Measurements from ENCODE around the gene AHNAK. TPM values are rescaled to one million over a fixed set of nuclear protein-coding genes. Genes with fewer than 3 reads are reported as not detected.

Gene AHNAK
- total RNA-seq, 1 donor from 2014 or later: 302 TPM

DNA sequence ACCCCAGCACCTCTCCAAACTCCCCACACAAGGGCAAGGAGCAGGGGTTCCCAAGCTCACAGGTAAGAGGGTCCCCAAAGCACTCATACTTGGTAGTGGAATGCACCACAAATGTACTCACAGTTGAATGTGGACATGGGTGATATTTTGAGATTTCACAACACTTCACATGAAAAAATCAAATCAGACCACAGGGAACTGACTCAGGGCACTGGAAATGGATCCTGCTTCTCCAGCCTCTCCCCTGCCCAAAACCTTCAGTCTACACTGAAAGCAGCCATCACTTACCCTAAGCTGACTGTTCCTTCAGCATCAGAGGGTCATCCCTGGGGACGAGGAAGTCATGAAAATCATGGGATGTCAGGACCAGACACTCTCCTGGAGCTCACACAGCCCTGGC is 87.5 kb downstream of the AHNAK start:
- H3K9me3 Mint-ChIP-seq: no peaks in the 10 kb centered on the region
- no peaks in the 10 kb centered on the region for H3K27me3 Mint-ChIP-seq
- TF ChIP-seq, protein P1, sequence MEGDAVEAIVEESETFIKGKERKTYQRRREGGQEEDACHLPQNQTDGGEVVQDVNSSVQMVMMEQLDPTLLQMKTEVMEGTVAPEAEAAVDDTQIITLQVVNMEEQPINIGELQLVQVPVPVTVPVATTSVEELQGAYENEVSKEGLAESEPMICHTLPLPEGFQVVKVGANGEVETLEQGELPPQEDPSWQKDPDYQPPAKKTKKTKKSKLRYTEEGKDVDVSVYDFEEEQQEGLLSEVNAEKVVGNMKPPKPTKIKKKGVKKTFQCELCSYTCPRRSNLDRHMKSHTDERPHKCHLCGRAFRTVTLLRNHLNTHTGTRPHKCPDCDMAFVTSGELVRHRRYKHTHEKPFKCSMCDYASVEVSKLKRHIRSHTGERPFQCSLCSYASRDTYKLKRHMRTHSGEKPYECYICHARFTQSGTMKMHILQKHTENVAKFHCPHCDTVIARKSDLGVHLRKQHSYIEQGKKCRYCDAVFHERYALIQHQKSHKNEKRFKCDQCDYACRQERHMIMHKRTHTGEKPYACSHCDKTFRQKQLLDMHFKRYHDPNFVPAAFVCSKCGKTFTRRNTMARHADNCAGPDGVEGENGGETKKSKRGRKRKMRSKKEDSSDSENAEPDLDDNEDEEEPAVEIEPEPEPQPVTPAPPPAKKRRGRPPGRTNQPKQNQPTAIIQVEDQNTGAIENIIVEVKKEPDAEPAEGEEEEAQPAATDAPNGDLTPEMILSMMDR (conservative IDR thresholded peaks at IDR 0.05): no peak
- no peak for DNase-seq (ENCODE audit: extremely low spot score, unreplicated experiment)
- H3K36me3 Mint-ChIP-seq: no peaks in the 10 kb centered on the region
- no peak overlapping the region for H3K27ac Mint-ChIP-seq
- peaks cover 4% of the 10 kb centered on the region for H3K4me1 Mint-ChIP-seq (ENCODE audit: unreplicated experiment)
- no peak overlapping the region for H3K4me3 Mint-ChIP-seq

- Mint-ChIP-seq H3K27me3 (no peaks in the 10 kb centered on the region), H3K4me3 (no peak overlapping the region), H3K4me1 (ENCODE audit: unreplicated experiment) (peaks cover 3% of the 10 kb centered on the region), H3K9me3 (no peaks in the 10 kb centered on the region), H3K27ac (no peak overlapping the region), H3K36me3 (no peaks in the 10 kb centered on the region)
- DNase-seq (ENCODE audit: extremely low spot score, unreplicated experiment): no peak
- TF ChIP-seq, protein P1 (conservative IDR thresholded peaks at IDR 0.05): no peak
Observed at GRCh38 chr11:62458212-62459002, 88.2 kb downstream of the AHNAK start.

DNA sequence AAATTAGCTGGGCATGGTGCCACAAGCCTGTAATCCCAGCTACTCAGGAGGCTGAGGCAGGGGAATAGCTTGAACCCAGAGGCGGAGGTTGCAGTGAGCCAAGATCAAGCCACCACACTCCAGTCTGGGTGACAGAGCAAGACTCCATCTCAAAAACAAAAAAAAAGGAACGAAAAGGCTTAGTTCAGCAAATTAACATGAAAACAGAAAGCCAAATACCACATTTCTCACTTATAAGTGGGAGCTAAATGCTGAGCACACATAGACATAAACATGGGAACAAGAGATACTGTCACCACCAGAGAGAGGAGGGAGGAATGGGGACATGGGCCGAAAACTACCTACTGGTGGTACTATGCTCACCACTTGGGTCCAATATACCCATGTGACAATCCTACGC is 89.1 kb downstream of the AHNAK start:
- Mint-ChIP-seq H3K4me3 (no peak overlapping the region), H3K27me3 (no peaks in the 10 kb centered on the region), H3K4me1 (ENCODE audit: unreplicated experiment) (no peaks in the 10 kb centered on the region), H3K36me3 (no peaks in the 10 kb centered on the region), H3K27ac (no peak overlapping the region), H3K9me3 (no peaks in the 10 kb centered on the region)
- DNase-seq (ENCODE audit: extremely low spot score, unreplicated experiment): no peak
- TF ChIP-seq, protein P1 (conservative IDR thresholded peaks at IDR 0.05): no peak

DNA sequence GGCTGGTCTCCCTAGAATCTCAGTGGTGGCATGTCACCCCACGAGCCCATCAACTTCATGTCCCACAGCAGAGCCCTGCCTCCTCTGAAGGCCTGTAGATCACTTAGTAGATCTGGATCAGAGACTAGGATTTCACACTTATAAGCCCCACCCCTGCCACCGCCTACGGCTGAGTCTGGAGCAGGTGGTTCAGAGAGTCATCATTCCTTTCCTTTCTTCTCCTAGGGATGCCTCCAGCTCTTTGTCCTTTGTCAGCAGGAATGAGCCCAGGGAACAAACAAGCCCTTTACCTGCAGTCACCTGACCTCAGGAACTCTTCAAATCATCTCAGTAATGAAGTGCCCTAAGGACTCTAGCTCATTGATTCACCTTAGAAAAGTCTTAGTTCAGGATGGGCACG is 90.0 kb downstream of the AHNAK start:
- H3K36me3 Mint-ChIP-seq: no peaks in the 10 kb centered on the region
- H3K9me3 Mint-ChIP-seq: no peaks in the 10 kb centered on the region
- no peaks in the 10 kb centered on the region for H3K4me1 Mint-ChIP-seq (ENCODE audit: unreplicated experiment)
- TF ChIP-seq, protein P1 (conservative IDR thresholded peaks at IDR 0.05): no peak
- H3K4me3 Mint-ChIP-seq: no peak overlapping the region
- DNase-seq (ENCODE audit: extremely low spot score, unreplicated experiment): no peak
- no peaks in the 10 kb centered on the region for H3K27me3 Mint-ChIP-seq
- no peak overlapping the region for H3K27ac Mint-ChIP-seq

DNA sequence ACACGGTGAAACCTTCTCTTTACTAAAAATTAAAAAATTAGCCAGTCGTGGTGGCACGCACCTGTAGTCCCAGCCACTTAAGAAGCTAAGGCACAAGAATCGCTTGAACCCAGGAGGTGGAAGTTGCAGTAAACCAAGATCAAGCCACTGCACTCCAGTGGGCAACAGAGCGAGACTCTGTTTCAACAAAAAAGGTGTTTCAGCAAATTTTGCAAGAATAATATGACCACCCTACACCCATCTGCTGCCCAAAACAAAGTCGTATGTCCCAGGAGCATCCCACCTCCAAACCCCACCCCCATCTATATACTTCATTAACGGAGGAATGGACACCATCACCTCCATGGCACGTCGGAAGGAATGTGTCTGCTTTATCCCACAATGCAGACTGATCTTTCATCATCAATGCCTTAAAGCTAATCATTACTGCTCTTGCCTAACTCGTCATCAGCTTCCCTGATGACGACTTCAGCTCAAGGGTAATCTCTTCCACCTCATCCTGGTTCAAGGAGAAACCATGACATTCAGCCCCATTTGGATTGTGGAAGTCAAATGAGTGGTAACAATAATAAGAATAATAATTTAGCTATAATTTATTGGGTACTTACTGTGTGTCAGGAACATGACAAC is 93.7 kb downstream of the AHNAK start:
- Mint-ChIP-seq H3K27ac (no peak overlapping the region), H3K4me1 (ENCODE audit: unreplicated experiment) (no peaks in the 10 kb centered on the region), H3K27me3 (peaks cover 5% of the 10 kb centered on the region), H3K9me3 (no peaks in the 10 kb centered on the region), H3K4me3 (no peak overlapping the region), H3K36me3 (no peaks in the 10 kb centered on the region)
- DNase-seq (ENCODE audit: extremely low spot score, unreplicated experiment): no peak
- TF ChIP-seq, protein P1 (conservative IDR thresholded peaks at IDR 0.05): no peak
